ENCODE data around the gene MAN1A1. TPM values are rescaled to one million over a fixed set of nuclear protein-coding genes. Genes with fewer than 3 reads are reported as not detected.

The MAN1A1 gene
- total and polyA plus RNA-seq, 2 experiments from 2014 or later: 2.0 to 8.7 TPM

- H3K9me3 Mint-ChIP-seq: no peaks in the 10 kb centered on the region
- Histone ChIP-seq H3K27me3 (ENCODE audit: insufficient read depth) (no peaks in the 10 kb centered on the region), H3K9me2 (ENCODE audit: insufficient read depth) (no peaks in the 10 kb centered on the region), H3K4me2 (no peak overlapping the region), H3K27ac (ENCODE audit: low read depth) (no peak overlapping the region), H3F3A (replicated peaks; ENCODE audit: low read depth) (no peaks in the 10 kb centered on the region), H3K36me3 (ENCODE audit: insufficient read depth) (no peaks in the 10 kb centered on the region), H3K79me2 (replicated peaks; ENCODE audit: insufficient read depth) (no peaks in the 10 kb centered on the region), H2AFZ (no peak overlapping the region), H4K20me1 (replicated peaks; ENCODE audit: insufficient read depth) (no peaks in the 10 kb centered on the region), H3K4me1 (ENCODE audit: insufficient read depth) (peaks cover 17% of the 10 kb centered on the region), H3K4me3 (no peak overlapping the region)
- H3K27me3 Mint-ChIP-seq (ENCODE audit: insufficient read depth, low read depth, poor library complexity): no peaks in the 10 kb centered on the region
- no peaks in the 10 kb centered on the region for H3K36me3 Mint-ChIP-seq (ENCODE audit: low read depth)
- H3K4me1 Mint-ChIP-seq: peaks cover 12% of the 10 kb centered on the region
- no peak for ATAC-seq
- DNase-seq (ENCODE audit: low spot score): no peak
- no peak overlapping the region for H3K4me3 Mint-ChIP-seq
- TF ChIP-seq CTCF (conservative IDR thresholded peaks at IDR 0.05; ENCODE audit: low read depth in 2 of 2) (no peak), ZNF331 (CRISPR knock-in tag; IDR thresholded peaks at IDR 0.05; ENCODE audit: low read depth) (no peak), JUNB (IDR thresholded peaks at IDR 0.05; ENCODE audit: unreplicated experiment) (no peak), EZH2 (IDR thresholded peaks at IDR 0.05; ENCODE audit: low read depth, unreplicated experiment) (no peak), STAT1 (IDR thresholded peaks at IDR 0.05; ENCODE audit: unreplicated experiment) (no peak), REST (IDR thresholded peaks at IDR 0.05; ENCODE audit: unreplicated experiment) (no peak), NANOG (IDR thresholded peaks at IDR 0.05; ENCODE audit: borderline replicate concordance) (no peak), ZNF114 (CRISPR knock-in tag; IDR thresholded peaks at IDR 0.05) (no peak), CREB1 (CRISPR knock-in tag; IDR thresholded peaks at IDR 0.05; ENCODE audit: low read depth) (no peak), ETS1 (IDR thresholded peaks at IDR 0.05) (no peak), ZNF462 (CRISPR knock-in tag; IDR thresholded peaks at IDR 0.05) (no peak), EZH2phosphoT487 (IDR thresholded peaks at IDR 0.05; ENCODE audit: unreplicated experiment) (no peak), POLR2AphosphoS5 (IDR thresholded peaks at IDR 0.05; ENCODE audit: low read depth) (no peak)
- H3K27ac Mint-ChIP-seq: no peak overlapping the region
Observed at GRCh38 chr6:119333063-119333609, 16.4 kb downstream of the MAN1A1 start.
